NT2/D1 (cell line): Measurements from ENCODE around the gene TPP1.

Source experiments
- SUZ12 ChIP-seq: IDR thresholded peaks from 2 replicates; pipeline ENCODE4 v1.6.1; 2011; ENCODE audit not compliant: insufficient read length, insufficient read depth; ENCODE audit errors: extremely low read depth
- YY1 ChIP-seq: IDR thresholded peaks from 2 replicates; pipeline ENCODE4 v1.6.1; 2011; ENCODE audit not compliant: insufficient read length, insufficient read depth
- ZNF274 ChIP-seq: IDR thresholded peaks from 2 replicates; pipeline ENCODE4 v1.6.1; 2011; ENCODE audit warnings: mild to moderate bottlenecking, low read depth, low read length

- TF ChIP-seq ZNF274 (no peak), YY1 (no peak), SUZ12 (no peak)
Observed at GRCh38 chr11:6656936-6657335, 37.7 kb upstream of the TPP1 start.
